ENCODE measurements around the gene VOPP1. TPM values are rescaled to one million over a fixed set of nuclear protein-coding genes. Genes with fewer than 3 reads are reported as not detected.

Gene VOPP1
- total RNA-seq, 1 experiment from 2014 or later = 89.5 TPM

GRCh38 chr7:55533050-55533728 is 39.1 kb downstream of the VOPP1 start:
- peak; percentile 70 for DNase-seq (ENCODE audit: low read depth)

GRCh38 chr7:55532150-55532917 is 40.0 kb downstream of the VOPP1 start:
- DNase-seq (ENCODE audit: low read depth) = no peak

GRCh38 chr7:55531536-55531935 is 40.8 kb downstream of the VOPP1 start:
- no peak for DNase-seq (ENCODE audit: low read depth)

GRCh38 chr7:55527307-55527706 is 45.0 kb downstream of the VOPP1 start:
- DNase-seq (ENCODE audit: low read depth) = no peak

- DNase-seq (ENCODE audit: low read depth) = no peak
Measured at GRCh38 chr7:55526770-55527169, 45.5 kb downstream of the VOPP1 start.

- DNase-seq (ENCODE audit: low read depth) = no peak
Measured at GRCh38 chr7:55526329-55526728, 46.0 kb downstream of the VOPP1 start.

GRCh38 chr7:55524558-55525310 is 47.6 kb downstream of the VOPP1 start:
- DNase-seq (ENCODE audit: low read depth) = no peak

GRCh38 chr7:55523366-55523765 is 48.9 kb downstream of the VOPP1 start:
- DNase-seq (ENCODE audit: low read depth) = no peak

GRCh38 chr7:55521917-55522902 is 50.1 kb downstream of the VOPP1 start:
- no peak for DNase-seq (ENCODE audit: low read depth)

- no peak for DNase-seq (ENCODE audit: low read depth)
Measured at GRCh38 chr7:55521512-55521911, 50.8 kb downstream of the VOPP1 start.

- no peak for DNase-seq (ENCODE audit: low read depth)
Measured at GRCh38 chr7:55520426-55521140, 51.7 kb downstream of the VOPP1 start.

GRCh38 chr7:55518836-55519235 is 53.5 kb downstream of the VOPP1 start:
- no peak for DNase-seq (ENCODE audit: low read depth)

GRCh38 chr7:55517936-55518689 is 54.2 kb downstream of the VOPP1 start:
- no peak for DNase-seq (ENCODE audit: low read depth)

- DNase-seq (ENCODE audit: low read depth) = no peak
Measured at GRCh38 chr7:55517191-55517633, 55.1 kb downstream of the VOPP1 start.

GRCh38 chr7:55516409-55516808 is 55.9 kb downstream of the VOPP1 start:
- no peak for DNase-seq (ENCODE audit: low read depth)

- DNase-seq (ENCODE audit: low read depth) = no peak
Measured at GRCh38 chr7:55515569-55516279, 56.6 kb downstream of the VOPP1 start.

GRCh38 chr7:55514546-55515265 is 57.6 kb downstream of the VOPP1 start:
- DNase-seq (ENCODE audit: low read depth) = no peak

GRCh38 chr7:55513868-55514267 is 58.4 kb downstream of the VOPP1 start:
- DNase-seq (ENCODE audit: low read depth) = no peak
